GM12891 (cell line): ENCODE measurements around the gene SCAPER.
"Not testable (repeated sequence)": the region's sequence is repeated elsewhere in the genome, so short reads cannot be mapped to it uniquely, and the experiment has no call there.

Experiments used
- DNase-seq: peaks from one replicate; pipeline ENCODE4 v3.0.0; 2011; ENCODE audit warnings: low spot score; ENCODE audit not compliant: insufficient read length
- FAIRE-seq: peaks from 2 replicates; lab custom pipeline; 2011; peaks lifted over from hg19 to GRCh38; lab: Jason Lieb, UNC
- PAX5 ChIP-seq: IDR thresholded peaks from 2 replicates; pipeline ENCODE4 v1.6.1; 2011; ENCODE audit warnings: low read length, moderate library complexity, mild to moderate bottlenecking; ENCODE audit not compliant: insufficient read depth, severe bottlenecking
- POLR2A ChIP-seq: IDR thresholded peaks from 2 replicates; pipeline ENCODE4 v1.6.1; 2011; ENCODE audit warnings: low read depth, low read length, control low read depth
- POLR2AphosphoS5 ChIP-seq: IDR thresholded peaks from 2 replicates; pipeline ENCODE4 v1.6.1; 2011; ENCODE audit warnings: low read depth, low read length, control low read depth
- POU2F2 ChIP-seq: IDR thresholded peaks from 2 replicates; pipeline ENCODE4 v1.6.1; 2011; ENCODE audit warnings: low read depth, mild to moderate bottlenecking, control low read depth, low read length, moderate library complexity
- SPI1 ChIP-seq: IDR thresholded peaks from 2 replicates; pipeline ENCODE4 v1.6.1; 2011; ENCODE audit warnings: low read depth, low read length, control low read depth
- TAF1 ChIP-seq: IDR thresholded peaks from 2 replicates; pipeline ENCODE4 v1.6.1; 2011; ENCODE audit warnings: low read depth, low read length, control low read depth

SCAPER gene

DNA sequence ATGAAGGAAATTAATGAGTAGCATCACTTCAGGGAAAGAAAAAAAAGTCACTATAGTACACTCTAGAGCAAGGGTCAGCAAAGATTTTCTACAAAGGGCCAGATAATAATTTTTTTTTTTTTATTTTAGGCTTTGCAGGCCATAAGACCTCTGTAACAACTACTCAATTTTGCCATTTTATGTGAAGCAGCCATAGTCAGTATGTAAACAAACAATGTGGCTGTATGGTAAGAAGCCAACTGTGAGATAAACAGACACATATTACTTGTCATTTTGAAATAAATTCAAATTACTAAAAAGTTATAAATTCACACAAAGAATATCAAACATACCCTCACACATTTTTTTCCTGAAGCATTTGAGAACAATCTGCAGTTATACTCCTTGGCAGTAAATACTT is 40.6 kb downstream of the SCAPER start:
- TF ChIP-seq PAX5 = no peak
- no peak for TF ChIP-seq POU2F2
- TF ChIP-seq POLR2A = no peak
- TF ChIP-seq SPI1 = no peak
- TF ChIP-seq TAF1 = no peak
- TF ChIP-seq POLR2AphosphoS5 = no peak
- DNase-seq (no peak), FAIRE-seq (no peak)

DNA sequence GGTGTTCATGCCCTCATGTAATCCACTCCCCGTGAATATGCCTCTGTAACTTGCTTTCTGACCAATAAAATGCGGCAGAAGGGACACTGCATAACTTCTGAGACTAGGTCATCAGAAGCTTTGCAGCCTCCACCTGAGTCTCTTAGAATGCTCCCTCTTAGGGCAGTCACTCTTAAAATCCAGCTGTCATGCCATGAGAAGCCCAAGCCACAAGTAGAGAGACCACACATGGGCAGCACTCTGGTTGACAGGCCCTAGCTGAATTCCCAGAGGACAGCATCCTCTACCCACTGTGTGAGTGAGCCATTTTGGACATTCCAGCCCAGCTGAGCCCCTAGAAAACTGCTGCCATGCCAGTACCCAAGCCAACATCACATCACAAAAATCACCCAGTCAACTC is 41.4 kb downstream of the SCAPER start:
- DNase-seq = no peak
- FAIRE-seq = no peak
- TF ChIP-seq POLR2AphosphoS5 (no peak), POU2F2 (no peak), TAF1 (no peak), SPI1 (no peak), PAX5 (no peak), POLR2A (no peak)

DNA sequence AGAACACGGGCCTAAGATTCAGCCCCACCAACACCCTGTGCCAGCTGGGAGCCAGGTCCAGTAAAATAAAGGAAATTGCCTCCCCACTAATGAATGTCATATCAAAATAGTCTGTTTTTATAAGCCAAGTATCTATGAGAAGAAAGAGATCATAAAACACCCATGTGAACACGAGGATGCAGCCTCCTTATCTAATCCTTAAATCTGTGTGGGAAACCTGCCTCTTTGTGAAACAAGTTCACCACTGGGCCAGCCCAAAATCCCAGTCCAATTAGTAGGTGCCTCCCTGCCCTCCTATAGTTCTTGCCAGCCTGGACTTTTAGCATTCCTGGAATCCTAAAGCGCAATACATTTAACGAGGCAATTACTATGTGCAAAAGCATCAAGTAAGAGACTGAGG is 42.0 kb downstream of the SCAPER start:
- no peak for FAIRE-seq
- TF ChIP-seq POLR2A (no peak), TAF1 (no peak), PAX5 (no peak), POU2F2 (no peak), SPI1 (no peak), POLR2AphosphoS5 (no peak)
- no peak for DNase-seq

DNA sequence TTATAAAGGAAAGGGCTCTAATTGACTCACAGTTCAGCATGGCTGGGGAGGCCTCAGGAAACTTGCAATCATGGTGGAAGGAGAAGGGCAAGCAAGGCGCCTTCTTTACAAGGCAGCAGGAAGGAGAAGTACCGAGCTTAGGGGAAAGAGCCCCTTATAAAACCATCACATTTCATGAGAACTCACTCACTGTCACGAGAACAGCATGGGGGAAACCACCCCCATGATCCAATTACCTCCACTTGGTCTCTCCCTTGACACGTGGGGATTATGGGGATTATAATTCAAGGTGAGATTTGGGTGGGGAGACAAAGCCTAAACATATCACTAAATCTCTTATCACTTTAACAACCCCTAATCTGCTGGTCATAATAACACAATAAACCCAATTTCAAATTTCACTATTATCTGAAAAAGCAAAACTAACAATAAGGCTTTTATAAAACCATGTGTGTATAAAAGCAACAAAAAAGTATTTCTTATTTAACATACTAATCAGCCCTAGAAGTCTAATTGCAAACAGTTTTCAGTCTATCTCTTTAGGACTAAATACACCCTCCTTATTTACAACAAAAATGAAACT is 43.2 kb downstream of the SCAPER start:
- no peak for TF ChIP-seq POU2F2
- no peak for TF ChIP-seq SPI1
- TF ChIP-seq POLR2AphosphoS5 = no peak
- FAIRE-seq = no peak
- no peak for DNase-seq

DNA sequence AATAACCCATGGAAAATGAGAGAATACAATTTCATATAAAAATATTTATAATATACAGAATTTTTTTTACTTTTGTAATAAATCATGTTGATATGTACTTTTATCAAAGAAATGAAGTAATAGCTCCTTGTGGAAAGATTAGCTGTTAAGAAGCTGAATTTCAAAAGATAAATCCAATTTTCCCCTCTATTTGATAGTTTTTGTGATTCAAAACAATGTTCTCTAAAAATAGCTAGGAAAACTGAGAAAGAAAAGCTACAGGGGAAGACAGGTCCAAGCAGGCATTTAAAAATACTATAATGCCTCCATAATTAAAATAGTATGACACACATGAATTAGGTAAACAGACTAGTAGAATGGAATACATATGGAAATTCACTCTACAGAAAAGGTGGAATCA is 44.9 kb downstream of the SCAPER start:
- DNase-seq (no peak), FAIRE-seq (no peak)
- TF ChIP-seq TAF1 (no peak), POU2F2 (no peak), POLR2A (no peak), POLR2AphosphoS5 (no peak), PAX5 (no peak), SPI1 (no peak)

DNA sequence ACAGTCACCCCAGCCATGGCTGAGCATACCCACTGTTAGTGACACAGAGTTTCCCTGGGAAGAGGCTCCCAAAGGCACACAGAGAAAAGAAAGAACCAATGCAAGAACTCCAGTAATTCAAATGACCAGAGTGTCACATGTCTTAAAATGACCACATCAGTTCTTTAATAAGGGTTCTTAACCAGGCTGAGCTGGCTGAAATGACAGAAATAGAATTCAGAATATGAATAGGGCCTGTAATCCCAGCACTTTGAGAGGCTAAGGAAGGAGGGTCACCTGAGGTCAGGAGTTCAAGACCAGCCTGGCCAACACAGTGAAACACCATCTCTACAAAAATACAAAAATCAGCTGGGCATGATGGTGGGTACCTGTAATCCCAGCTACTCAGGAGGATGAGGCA is 54.8 kb downstream of the SCAPER start:
- not testable (repeated sequence) for FAIRE-seq, DNase-seq

DNA sequence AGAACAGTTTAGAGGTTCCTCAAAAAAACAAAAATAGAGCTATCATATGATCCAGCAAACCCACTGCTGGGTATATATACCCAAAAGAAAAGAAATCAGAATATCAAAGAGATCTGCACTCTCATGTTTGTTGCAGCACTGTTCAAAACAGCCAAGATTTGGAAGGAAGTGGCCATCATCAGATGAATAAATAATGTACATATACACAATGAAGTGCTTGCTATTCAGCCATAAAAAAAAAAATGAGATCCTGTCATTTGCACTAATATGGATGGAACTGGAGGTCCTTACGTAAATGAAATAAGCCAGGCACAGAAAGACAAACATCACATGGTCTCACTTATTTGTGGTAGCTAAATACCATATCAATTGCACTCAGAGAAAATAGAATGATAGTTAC is 58.4 kb downstream of the SCAPER start:
- DNase-seq (no peak), FAIRE-seq (no peak)
- TF ChIP-seq TAF1 = no peak
- TF ChIP-seq POU2F2 = no peak
- no peak for TF ChIP-seq PAX5
- TF ChIP-seq SPI1 = no peak
- TF ChIP-seq POLR2AphosphoS5 = no peak
- no peak for TF ChIP-seq POLR2A

DNA sequence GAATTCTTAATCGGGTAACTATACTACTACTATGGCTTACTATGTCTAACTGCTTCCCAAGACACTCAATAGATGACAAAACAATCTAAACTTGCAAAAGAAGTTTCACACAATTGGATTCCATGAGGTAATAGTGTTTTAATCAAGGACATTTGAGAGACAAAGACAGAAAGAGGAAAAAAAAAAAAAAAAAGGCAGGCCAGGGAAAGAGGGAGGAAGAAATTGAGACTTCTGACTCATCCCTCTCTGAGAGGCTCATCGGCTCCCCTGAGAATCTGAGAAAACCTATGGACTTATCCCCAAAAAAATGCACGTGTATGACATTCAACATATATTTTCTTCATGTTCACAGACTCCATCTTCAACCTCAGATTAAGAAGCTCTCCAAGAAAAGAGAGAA is 61.0 kb downstream of the SCAPER start:
- no peak for FAIRE-seq
- DNase-seq = no peak
- TF ChIP-seq TAF1 = no peak
- no peak for TF ChIP-seq SPI1
- no peak for TF ChIP-seq POLR2AphosphoS5
- TF ChIP-seq PAX5 = no peak
- no peak for TF ChIP-seq POLR2A
- no peak for TF ChIP-seq POU2F2

DNA sequence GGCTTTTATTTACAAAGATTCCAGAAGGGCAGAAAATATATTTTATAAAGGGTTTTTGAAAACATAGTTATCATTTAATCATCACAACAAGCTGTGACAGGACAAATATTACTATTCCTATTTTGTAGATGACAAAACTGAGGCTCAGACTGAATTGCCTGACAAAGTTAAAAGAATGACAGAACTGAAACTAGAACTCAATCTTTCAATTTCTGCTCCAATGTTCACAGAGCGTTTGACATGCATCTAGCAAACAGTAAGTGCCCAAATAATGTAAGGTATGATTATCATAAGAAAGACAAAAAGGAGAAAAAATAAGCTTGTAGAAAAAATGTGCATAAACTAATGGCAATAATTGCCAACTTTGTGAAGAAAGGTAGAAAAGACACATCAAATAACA is 61.9 kb downstream of the SCAPER start:
- peak; percentile 64 for FAIRE-seq
- peak; percentile 53; the same call in 1 of the 2 replicates for TF ChIP-seq SPI1
- no peak for TF ChIP-seq POLR2A
- no peak for DNase-seq

DNA sequence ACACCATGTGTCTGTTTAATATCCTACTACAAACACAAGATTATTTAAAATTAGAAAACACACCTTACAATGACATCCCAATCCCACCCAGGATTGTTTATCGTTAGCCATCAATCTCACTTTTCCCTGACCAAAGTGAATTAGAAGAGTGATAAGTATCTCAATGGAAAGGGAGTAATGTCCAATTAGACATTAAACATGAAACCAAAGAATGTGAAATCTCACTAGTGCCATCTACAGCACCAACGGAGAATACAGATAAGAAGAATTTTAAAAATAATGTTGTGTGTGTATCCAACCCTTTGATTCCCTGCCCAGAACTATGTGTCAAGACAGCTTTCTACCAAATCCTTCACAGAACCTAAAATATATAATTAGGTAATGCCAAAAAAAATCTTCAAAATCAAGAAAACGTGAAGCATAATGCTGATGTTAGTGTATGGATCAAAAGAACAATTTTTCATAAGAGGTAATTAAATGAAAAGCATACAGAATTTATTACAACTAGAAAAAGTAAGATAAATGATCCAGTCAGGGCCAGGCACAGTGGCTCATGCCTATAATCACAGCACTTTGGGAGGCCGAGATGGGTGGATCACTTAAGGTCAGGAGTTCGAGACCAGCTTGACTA is 64.2 kb downstream of the SCAPER start:
- DNase-seq (no peak), FAIRE-seq (no peak)
- no peak for TF ChIP-seq PAX5
- no peak for TF ChIP-seq POU2F2

DNA sequence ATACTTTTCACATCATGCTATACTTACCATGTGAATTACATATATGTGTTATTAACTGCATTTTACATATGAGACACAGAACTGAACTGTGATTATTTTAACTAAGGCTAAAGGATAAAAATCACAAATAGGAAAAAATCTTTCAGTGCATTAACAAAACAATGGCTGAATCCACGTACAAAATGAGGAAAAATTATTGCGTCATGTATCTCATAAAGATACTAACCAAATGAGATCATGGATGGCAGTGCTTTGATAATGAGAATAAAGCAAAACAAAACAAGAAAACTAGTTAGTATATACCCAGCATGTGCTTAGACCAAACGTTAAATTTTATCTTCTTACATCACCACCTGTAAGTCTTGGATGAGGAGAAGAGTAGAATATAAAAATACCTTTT is 66.0 kb downstream of the SCAPER start:
- FAIRE-seq (no peak), DNase-seq (no peak)
- no peak for TF ChIP-seq SPI1
- TF ChIP-seq POLR2A = no peak
- no peak for TF ChIP-seq TAF1
- no peak for TF ChIP-seq POLR2AphosphoS5
- TF ChIP-seq POU2F2 = no peak
- no peak for TF ChIP-seq PAX5
